SIG-M5 (cell line): ENCODE results near the gene MEST.
"Not testable (repeated sequence)": the region's sequence is repeated elsewhere in the genome, so short reads cannot be mapped to it uniquely, and the experiment has no call there.

Experiments
- DNase-seq: peaks from one replicate; lab custom pipeline; 2025; lab: John Stamatoyannopoulos, UW

Gene MEST

DNA sequence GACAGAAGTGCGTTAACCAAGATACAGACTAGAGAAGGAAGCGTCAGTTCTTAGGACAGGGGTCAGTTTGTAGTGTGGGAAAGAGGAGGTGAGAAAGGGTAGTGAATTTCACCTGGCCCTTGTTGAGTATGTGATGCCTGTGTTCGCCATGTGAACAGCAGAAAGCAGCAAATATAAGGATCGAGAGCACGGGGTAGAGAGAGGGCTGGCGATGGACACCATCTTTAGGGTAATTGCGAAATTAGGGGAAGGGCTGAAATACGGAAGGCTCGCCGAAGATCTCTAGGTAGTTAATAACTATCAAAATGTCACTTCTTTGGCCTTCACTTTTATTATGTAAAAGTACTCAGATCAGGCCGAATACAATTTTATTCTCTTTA lies 6.2 kb upstream of the MEST start:
- DNase-seq = no peak

GRCh38 chr7:130486114-130486953 lies 5.6 kb upstream of the MEST start:
- no peak for DNase-seq

DNA sequence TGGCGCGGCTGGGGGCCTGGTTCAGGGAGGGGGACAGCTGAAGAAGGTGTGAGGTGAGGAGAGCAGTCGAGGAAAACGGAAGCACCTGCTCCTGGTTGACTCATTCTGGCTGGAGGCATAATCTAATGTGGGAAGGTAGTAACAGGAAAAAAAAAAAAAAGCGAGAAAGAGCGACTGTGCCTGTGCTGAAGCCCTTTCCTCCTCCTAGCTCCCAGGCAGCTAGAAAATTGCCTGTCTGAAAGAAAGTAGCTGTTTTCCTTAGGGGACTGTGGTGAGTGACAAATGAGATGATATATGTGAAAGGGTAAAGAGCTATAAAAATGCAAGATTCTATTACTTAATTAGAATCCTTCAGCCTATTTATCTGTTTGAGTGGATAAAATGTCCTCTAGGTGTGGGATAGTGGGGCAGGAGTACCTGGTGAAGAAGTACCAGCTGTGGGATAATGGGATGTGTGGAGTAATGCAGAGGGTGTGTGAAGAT lies 4.9 kb upstream of the MEST start:
- DNase-seq = no peak

DNA sequence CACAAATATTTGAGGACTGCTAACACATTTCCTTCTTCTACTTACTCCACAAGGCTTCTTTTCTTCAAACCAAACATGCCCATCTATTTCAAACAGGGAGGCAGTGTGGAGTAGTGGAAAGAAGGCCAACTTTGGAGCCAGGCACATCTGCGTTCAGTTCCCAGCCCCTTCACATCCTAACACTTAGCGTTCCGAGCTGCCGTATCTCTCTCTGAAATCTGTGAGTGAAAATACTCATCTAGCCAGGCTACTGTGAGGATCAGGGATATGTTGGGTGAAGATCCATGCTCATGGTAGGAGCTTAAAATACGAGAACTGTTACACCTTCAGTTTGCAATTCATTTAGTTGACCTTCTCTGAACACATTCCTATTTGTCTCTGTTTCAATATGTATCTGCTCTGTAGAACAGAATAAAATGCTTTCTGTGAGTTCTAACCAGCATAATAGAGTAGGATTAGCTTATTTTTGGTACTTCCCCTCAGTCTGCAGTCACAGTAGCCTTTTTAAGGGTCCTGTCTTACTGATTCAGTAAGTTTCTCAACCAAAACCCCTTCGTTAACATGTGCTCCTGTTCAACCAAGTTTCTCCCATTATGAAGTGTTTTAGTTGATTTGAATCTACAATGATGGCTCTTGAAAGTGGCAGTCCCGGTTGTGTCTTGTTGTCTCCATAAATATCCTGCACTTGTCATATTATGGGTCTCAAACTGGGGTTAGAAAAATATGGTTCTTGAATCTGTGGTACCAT lies 3.3 kb upstream of the MEST start:
- no peak for DNase-seq

GRCh38 chr7:130489140-130489983 lies 2.5 kb upstream of the MEST start:
- no peak for DNase-seq

GRCh38 chr7:130490311-130490791 lies 1.5 kb upstream of the MEST start:
- no peak for DNase-seq

GRCh38 chr7:130490888-130491804 lies 739 bp upstream of the MEST start:
- DNase-seq = no peak

DNA sequence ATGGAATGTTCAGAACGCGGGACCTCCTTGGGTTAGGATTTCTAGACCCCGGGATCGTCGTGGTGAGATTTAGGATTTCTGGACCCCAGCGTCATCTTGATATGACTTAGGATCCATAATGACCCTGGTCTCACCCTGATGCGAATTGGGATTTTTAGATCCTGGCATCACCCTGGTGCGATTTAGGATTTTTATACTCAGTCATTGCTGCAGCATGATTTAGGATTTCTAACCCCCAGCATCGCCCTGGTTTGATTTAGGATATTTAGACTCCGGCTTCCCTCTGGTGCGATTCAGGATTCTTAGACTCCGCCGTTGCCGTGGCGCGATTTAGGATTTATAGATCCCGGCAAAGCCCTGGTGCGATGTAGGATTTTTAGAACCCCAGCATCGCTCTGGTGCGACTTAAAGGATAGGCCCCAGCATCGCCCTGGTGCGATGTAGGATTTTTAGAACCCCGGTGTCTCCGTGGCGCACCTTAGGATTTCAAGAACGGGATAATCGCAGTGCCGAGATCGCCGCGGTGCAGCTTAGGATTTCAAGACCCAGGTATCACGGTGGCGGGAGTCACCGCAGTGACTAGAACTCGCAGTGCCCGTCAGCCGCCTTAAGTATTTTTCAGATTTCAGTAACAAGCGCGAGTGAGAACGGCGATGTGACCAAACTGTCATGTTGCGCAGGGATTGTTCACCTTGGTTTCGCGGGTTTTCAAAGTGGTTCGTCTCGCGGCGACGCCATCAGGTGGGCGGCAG lies 814 bp downstream of the MEST start:
- no peak for DNase-seq

GRCh38 chr7:130493275-130493873 lies 1.5 kb downstream of the MEST start:
- no peak for DNase-seq

GRCh38 chr7:130494431-130494858 lies 2.6 kb downstream of the MEST start:
- DNase-seq = no peak

GRCh38 chr7:130500463-130500862 lies 8.6 kb downstream of the MEST start:
- DNase-seq = no peak

DNA sequence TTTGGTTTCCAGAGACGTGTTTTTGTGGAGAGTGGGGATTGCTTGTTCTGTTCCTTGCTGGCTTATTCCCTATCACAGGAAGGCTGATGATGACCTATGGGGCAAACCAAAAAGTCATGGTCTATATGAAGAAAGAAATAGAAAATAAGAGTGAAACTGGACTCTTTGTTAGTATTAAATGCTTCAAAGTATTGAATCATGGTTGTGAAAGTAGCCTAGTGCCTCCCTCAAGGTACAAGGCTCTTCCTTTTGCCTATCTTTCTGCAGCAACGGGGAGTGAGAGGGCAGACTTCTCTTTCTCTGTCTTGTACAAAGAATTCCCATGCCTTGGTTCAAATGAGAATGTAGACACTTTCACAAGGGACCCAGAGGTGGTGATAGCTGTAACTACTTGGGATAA lies 9.0 kb downstream of the MEST start:
- DNase-seq = no peak

DNA sequence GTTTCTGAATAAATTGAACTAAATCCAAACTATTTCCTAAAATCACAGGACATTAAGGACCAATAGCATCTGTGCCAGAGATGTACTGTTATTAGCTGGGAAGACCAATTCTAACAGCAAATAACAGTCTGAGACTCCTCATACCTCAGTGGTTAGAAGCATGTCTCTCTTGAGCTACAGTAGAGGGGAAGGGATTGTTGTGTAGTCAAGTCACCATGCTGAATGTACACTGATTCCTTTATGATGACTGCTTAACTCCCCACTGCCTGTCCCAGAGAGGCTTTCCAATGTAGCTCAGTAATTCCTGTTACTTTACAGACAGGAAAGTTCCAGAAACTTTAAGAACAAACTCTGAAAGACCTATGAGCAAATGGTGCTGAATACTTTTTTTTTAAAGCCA lies 13.9 kb downstream of the MEST start:
- no peak for DNase-seq

DNA sequence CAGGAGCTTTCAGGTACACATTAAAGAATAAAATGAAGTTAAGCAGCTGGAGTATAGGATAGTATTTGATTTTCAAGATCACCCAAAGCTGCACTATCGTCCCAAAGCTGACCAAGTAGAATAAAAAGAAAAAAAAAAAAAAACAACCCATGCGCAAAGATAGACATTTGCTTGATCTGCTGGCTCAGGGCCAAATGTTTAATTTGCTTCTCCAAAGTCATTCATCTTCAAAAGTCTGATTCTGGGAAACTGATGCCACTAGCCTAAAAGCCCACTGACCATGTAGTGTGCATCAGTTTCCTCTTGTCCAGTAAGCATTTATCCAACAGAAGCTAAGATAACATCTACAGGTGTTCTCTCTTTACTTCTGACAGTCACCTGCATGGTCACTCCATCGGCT lies 14.5 kb downstream of the MEST start:
- no peak for DNase-seq

- not testable (repeated sequence) for DNase-seq
These were observed 20.2 kb downstream of the MEST start for GRCh38 chr7:130512038-130512437.

GRCh38 chr7:130513447-130513846 lies 21.6 kb downstream of the MEST start:
- DNase-seq = no peak

GRCh38 chr7:130515315-130516040 lies 23.6 kb downstream of the MEST start:
- DNase-seq = no peak

DNA sequence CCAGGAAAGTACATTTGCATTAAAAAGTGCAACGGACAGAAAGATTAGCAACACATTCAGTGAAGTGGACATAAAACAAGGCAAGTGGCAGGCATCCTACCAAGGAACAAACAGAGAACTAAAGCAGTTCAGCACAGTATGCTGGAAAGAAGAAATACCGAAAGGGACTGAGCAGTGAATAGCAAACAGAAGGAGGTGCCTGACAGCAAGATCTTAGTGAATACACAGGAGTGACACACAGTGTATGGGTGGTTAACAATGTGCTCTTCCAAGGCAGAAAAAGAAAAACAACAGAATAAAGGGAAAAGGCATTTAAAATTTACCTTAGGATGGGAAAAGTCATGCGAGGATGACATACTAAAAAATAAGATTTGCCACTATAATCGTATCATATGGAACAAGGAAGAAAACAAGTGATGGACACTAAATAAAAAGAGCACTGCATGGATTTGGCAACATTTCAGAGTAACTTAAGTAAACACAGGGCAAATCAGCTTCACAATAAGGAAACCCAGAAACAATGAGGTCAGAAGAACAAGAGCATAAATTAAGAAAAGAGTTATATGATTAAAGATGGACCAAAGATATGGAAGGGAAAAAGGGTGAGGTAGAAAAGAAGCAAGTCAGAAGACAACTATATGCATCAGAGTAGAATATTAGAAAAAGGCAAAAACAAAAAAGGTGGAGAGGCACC lies 29.5 kb downstream of the MEST start:
- DNase-seq = no peak
